SK-N-SH treated with all-trans-retinoic acid at 6 μM for 48 hours (cell line): ENCODE data around the gene SDC3.

Experiments
- ATAC-seq: fragments of 200-7000 bp; cut with Tn5 transposase; 3 replicates; pipeline ENCODE4 v1.9.1; 2020; ENCODE audit warnings: mild to moderate bottlenecking, moderate library complexity
- ARNTL ChIP-seq: fragments of 450-650 bp; formaldehyde crosslinking; IDR thresholded peaks from 2 replicates; pipeline ENCODE4 v1.5.0; 2020; ENCODE audit warnings: low read depth, mild to moderate bottlenecking, moderate library complexity, borderline replicate concordance
- BACH2 ChIP-seq: fragments of 250-450 bp; sonication (Bioruptor Pico); IDR thresholded peaks from 2 replicates; pipeline ENCODE4 v1.9.0; 2021; ENCODE audit warnings: mild to moderate bottlenecking, borderline replicate concordance
- CREB5 ChIP-seq: fragments of 250-450 bp; sonication (Bioruptor Pico); IDR thresholded peaks from 2 replicates; pipeline ENCODE4 v1.5.1; 2020; ENCODE audit warnings: low read depth, mild to moderate bottlenecking, moderate library complexity
- CSRNP3 ChIP-seq: fragments of 250-450 bp; sonication (Bioruptor Pico); IDR thresholded peaks from 2 replicates; pipeline ENCODE4 v1.5.1; 2021; ENCODE audit warnings: mild to moderate bottlenecking, moderate library complexity
- ESRRG ChIP-seq: fragments of 250-450 bp; sonication (Bioruptor Pico); IDR thresholded peaks from 2 replicates; pipeline ENCODE4 v1.6.1; 2021; ENCODE audit warnings: mild to moderate bottlenecking
- GLIS3 ChIP-seq: fragments of 250-450 bp; sonication (Bioruptor Pico); IDR thresholded peaks from 2 replicates; pipeline ENCODE4 v1.5.0; 2020; ENCODE audit warnings: mild to moderate bottlenecking, moderate library complexity
- OSR1 ChIP-seq: fragments of 250-450 bp; sonication (Bioruptor Pico); IDR thresholded peaks from 2 replicates; pipeline ENCODE4 v1.8.0; 2022; ENCODE audit warnings: moderate library complexity, mild to moderate bottlenecking, inconsistent platforms
- PATZ1 ChIP-seq: fragments of 250-450 bp; sonication (Bioruptor Pico); IDR thresholded peaks from 2 replicates; pipeline ENCODE4 v1.8.0; 2020; ENCODE audit warnings: mild to moderate bottlenecking, moderate library complexity, borderline replicate concordance
- POU6F1 ChIP-seq: fragments of 250-450 bp; sonication (Bioruptor Pico); IDR thresholded peaks from 2 replicates; pipeline ENCODE4 v1.8.0; 2021; ENCODE audit warnings: low read depth, mild to moderate bottlenecking, moderate library complexity, borderline replicate concordance
- PPARA ChIP-seq: fragments of 250-450 bp; sonication (Bioruptor Pico); IDR thresholded peaks from 2 replicates; pipeline ENCODE4 v1.5.0; 2020; ENCODE audit warnings: mild to moderate bottlenecking, borderline replicate concordance
- RARB ChIP-seq: fragments of 250-450 bp; sonication (Bioruptor Pico); IDR thresholded peaks from 2 replicates; pipeline ENCODE4 v1.8.0; 2021; ENCODE audit warnings: mild to moderate bottlenecking, moderate library complexity
- SNAI2 ChIP-seq: fragments of 250-450 bp; sonication (Bioruptor Pico); IDR thresholded peaks from 2 replicates; pipeline ENCODE4 v1.5.0; 2020; ENCODE audit warnings: mild to moderate bottlenecking, moderate library complexity
- TSHZ2 ChIP-seq: fragments of 250-450 bp; sonication (Bioruptor Pico); IDR thresholded peaks from 2 replicates; pipeline ENCODE4 v1.5.0; 2020; ENCODE audit warnings: mild to moderate bottlenecking, moderate library complexity
- ZC3H10 ChIP-seq: fragments of 250-450 bp; sonication (Bioruptor Pico); IDR thresholded peaks from 2 replicates; pipeline ENCODE4 v1.5.1; 2021; ENCODE audit warnings: mild to moderate bottlenecking, moderate library complexity
- ZFP3 ChIP-seq: fragments of 250-450 bp; sonication (Bioruptor Pico); IDR thresholded peaks from 2 replicates; pipeline ENCODE4 v1.5.0; 2020; ENCODE audit warnings: mild to moderate bottlenecking, moderate library complexity
- ZFP30 ChIP-seq: fragments of 450-650 bp; formaldehyde crosslinking; IDR thresholded peaks from 2 replicates; pipeline ENCODE4 v1.5.0; 2022; ENCODE audit warnings: mild to moderate bottlenecking, moderate library complexity
- ZNF565 ChIP-seq: fragments of 450-650 bp; formaldehyde crosslinking; conservative IDR thresholded peaks from 2 replicates; pipeline ENCODE4 v1.5.0; 2020; ENCODE audit warnings: low read depth, mild to moderate bottlenecking, moderate library complexity
- ZNF8 ChIP-seq: fragments of 450-650 bp; formaldehyde crosslinking; IDR thresholded peaks from 2 replicates; pipeline ENCODE4 v1.5.0; 2020; ENCODE audit warnings: mild to moderate bottlenecking, moderate library complexity

Gene SDC3

GRCh38 chr1:30855686-30856259 lies 52.8 kb downstream of the SDC3 start:
- ATAC-seq, result no peak
- TF ChIP-seq CREB5 (CRISPR knock-in tag), result no peak
- TF ChIP-seq, all 23 proteins: peak for 0

GRCh38 chr1:30853350-30853749 lies 55.2 kb downstream of the SDC3 start:
- no peak for ATAC-seq
- TF ChIP-seq ARNTL (no peak), OSR1 (no peak), POU6F1 (CRISPR knock-in tag) (no peak), TSHZ2 (no peak), CSRNP3 (CRISPR knock-in tag) (no peak), ZFP3 (CRISPR knock-in tag) (no peak), BACH2 (no peak), GLIS3 (CRISPR knock-in tag) (no peak), SNAI2 (no peak), ESRRG (no peak)

- no peak for ATAC-seq
- TF ChIP-seq ESRRG, result no peak
- no peak for TF ChIP-seq SNAI2
- TF ChIP-seq RARB (CRISPR knock-in tag), result no peak
- TF ChIP-seq ZFP30 (CRISPR knock-in tag), result no peak
- TF ChIP-seq CREB5 (CRISPR knock-in tag), result no peak
- no peak for TF ChIP-seq BACH2
- TF ChIP-seq ZNF8 (CRISPR knock-in tag), result no peak
- TF ChIP-seq ZC3H10 (CRISPR knock-in tag), result no peak
- TF ChIP-seq POU6F1 (CRISPR knock-in tag), result no peak
- no peak for TF ChIP-seq GLIS3 (CRISPR knock-in tag)
- TF ChIP-seq PPARA (CRISPR knock-in tag), result no peak
- no peak for TF ChIP-seq ZNF565 (CRISPR knock-in tag)
- no peak for TF ChIP-seq PATZ1
Measured at GRCh38 chr1:30852026-30852425, 56.5 kb downstream of the SDC3 start.
